Thoracic aorta (tissue), 2 donors: ENCODE measurements around the gene MYNN. TPM values are rescaled to one million over a fixed set of nuclear protein-coding genes. Genes with fewer than 3 reads are reported as not detected.

Experiments used
- ATAC-seq: fragments of 150-250 bp; one replicate; pipeline ENCODE4 v1.8.0; 2017; ENCODE audit warnings: low read depth; ENCODE audit not compliant: insufficient number of reproducible peaks, low FRiP score
- DNase-seq: peaks from one replicate; pipeline ENCODE4 v3.0.0-alpha.2; 2020; ENCODE audit warnings: low spot score
- H3K27ac ChIP-seq, 2 donors: fragments of 200-600 bp; sonication (generic); 1 replicate in 1 of 2; 2 replicates in 1 of 2; pipeline ENCODE4 v1.5.1; 2016; ENCODE audit warnings: mild to moderate bottlenecking in 2 of 2, moderate library complexity in 2 of 2
- H3K27me3 ChIP-seq: fragments of 200-600 bp; sonication (generic); replicated peaks from 2 replicates; pipeline ENCODE4 v1.6.0; 2016; ENCODE audit warnings: mild to moderate bottlenecking; ENCODE audit not compliant: insufficient read depth
- H3K36me3 ChIP-seq: fragments of 200-600 bp; sonication (generic); one replicate; pipeline ENCODE4 v1.5.1; 2016
- H3K4me1 ChIP-seq, 2 donors: fragments of 200-600 bp; sonication (generic); 1 replicate in 1 of 2; 2 replicates in 1 of 2; pipeline versions ENCODE4 v1.5.1 to v1.6.0; 2016; ENCODE audit warnings: low read depth in 2 of 2, mild to moderate bottlenecking in 1 of 2; ENCODE audit not compliant: control insufficient read depth in 1 of 2
- H3K4me3 ChIP-seq: fragments of 200-600 bp; sonication (generic); 2 replicates; pipeline ENCODE4 v1.5.1; 2016; ENCODE audit warnings: mild to moderate bottlenecking
- H3K9me3 ChIP-seq: fragments of 200-600 bp; sonication (generic); 2 replicates; pipeline ENCODE4 v1.5.1; 2016
- total RNA-seq, 2 donors: library from RNA; depleted of rRNA; stranded (reverse); fragments of >200 nt; gene quantifications; one replicate each; pipeline versions ENCODE4 v1.1.0 to v1.2.3, GENCODE V29; 2016
- TF ChIP-seq, protein P1 (sequence below): fragments of 200-600 bp; sonication (generic); IDR thresholded peaks from one replicate; pipeline ENCODE4 v1.5.1; 2019; ENCODE audit warnings: antibody characterized with exemption

MYNN gene
- total RNA-seq, 2 donors from 2014 or later, result 10.8 to 14.3 TPM

DNA sequence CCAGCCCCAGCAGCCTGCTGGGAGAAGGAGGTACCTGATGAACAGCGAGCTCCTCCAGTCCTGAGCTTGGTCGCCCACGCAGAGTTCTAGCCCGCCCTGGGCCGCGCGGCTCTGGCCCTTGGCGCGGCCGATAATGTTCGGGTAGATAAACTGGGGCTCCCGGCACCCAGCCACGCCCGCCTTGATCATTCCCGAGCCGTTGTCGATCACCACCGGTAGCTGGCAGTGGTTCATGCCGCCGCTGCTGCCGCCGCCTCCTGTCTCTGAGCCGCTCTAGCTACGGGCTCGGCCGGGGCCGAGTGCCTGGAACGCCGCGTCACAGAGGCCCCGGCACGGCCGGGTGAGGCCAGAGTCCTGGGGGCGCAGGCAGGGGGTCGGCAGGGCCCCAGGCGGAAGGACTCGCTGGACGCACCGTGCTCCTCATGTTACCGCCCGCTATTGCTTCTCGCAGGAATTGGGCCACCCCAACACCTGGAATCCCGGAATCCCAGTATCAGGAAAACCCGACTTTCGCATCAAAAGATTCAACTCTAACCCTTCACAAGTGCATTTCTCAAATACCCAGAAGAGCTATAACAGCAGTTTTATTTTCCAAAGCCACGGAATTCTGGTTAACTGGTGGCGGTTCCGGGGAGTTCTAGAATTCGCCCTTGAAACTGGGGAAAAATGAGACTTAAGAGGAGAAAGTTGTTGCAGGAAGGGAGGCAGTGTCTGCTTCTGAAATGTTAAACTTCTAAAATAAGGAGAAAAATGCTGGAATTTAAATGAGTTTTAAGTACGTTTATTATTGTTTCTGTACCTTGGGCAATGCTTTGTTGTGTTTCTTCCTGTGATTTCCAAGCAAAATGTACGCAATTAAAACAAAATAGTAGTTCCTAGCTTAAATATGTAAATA, 3.7 kb upstream of the MYNN start, which contains the start of gene ACTRT3:
TSS of gene ACTRT3 (minus strand) at position 275 of the 895 bp plus-strand sequence. CDS start at position 234, 41 bp downstream.
- peak within 1 kb of the TSS; percentile 91 to 96 for H3K27ac ChIP-seq
- TF ChIP-seq, protein P1, sequence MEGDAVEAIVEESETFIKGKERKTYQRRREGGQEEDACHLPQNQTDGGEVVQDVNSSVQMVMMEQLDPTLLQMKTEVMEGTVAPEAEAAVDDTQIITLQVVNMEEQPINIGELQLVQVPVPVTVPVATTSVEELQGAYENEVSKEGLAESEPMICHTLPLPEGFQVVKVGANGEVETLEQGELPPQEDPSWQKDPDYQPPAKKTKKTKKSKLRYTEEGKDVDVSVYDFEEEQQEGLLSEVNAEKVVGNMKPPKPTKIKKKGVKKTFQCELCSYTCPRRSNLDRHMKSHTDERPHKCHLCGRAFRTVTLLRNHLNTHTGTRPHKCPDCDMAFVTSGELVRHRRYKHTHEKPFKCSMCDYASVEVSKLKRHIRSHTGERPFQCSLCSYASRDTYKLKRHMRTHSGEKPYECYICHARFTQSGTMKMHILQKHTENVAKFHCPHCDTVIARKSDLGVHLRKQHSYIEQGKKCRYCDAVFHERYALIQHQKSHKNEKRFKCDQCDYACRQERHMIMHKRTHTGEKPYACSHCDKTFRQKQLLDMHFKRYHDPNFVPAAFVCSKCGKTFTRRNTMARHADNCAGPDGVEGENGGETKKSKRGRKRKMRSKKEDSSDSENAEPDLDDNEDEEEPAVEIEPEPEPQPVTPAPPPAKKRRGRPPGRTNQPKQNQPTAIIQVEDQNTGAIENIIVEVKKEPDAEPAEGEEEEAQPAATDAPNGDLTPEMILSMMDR, result no peak
- no peaks in the 10 kb centered on the region for H3K9me3 ChIP-seq
- peaks cover 8% of the 10 kb centered on the region in 2 donors for H3K4me1 ChIP-seq
- no peaks in the 10 kb centered on the region for H3K27me3 ChIP-seq
- H3K4me3 ChIP-seq, result peak within 1 kb of the TSS; percentile 91
- H3K36me3 ChIP-seq, result no peaks in the 10 kb centered on the region
- ATAC-seq, result no peak
- no peak for DNase-seq

DNA sequence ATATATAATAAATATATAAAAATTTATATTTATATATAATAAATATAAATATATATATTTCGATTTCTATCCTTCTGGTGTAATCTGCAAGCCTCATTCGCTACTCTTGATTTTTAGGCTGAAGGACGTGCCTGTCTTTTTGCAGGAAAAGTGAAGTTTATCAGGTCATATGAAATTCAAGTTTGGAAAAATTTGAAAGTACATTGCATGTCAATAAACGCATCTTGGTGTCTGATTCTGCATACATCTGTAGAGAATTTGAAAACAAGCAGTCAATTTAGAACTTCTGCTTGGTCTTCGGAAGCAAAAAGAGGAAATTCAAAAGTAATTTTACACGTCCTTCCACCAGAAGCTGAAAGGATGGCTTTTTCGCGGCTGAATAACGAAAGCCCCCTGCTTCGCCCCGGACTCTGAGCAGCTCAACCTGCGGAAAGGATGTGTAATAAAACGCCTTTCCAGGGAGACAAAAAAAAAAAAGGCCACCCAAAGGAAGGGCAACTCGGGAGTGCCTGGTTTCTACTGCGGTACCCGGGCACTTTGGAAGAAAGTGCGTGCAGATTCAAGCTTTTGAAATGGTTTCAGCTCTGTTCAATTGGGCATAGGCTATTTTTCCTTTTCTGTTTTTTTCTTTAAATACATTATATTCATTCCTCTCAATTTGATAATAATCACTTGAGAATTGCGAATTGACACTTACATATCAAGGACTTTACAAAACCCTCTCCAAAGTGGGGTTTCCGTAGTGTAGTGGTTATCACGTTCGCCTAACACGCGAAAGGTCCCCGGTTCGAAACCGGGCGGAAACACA, 1.5 kb upstream of the MYNN start:
- TF ChIP-seq, protein P1, result no peak
- H3K4me1 ChIP-seq, result peaks cover 20 to 24% of the 10 kb centered on the region in 2 donors
- DNase-seq, result no peak
- H3K36me3 ChIP-seq, result peaks cover 1% of the 10 kb centered on the region
- H3K27ac ChIP-seq, result peak overlapping the region; percentile 98 to 99
- H3K4me3 ChIP-seq, result peak overlapping the region; percentile 89
- ATAC-seq, result peak; percentile 50
- no peaks in the 10 kb centered on the region for H3K9me3 ChIP-seq
- no peaks in the 10 kb centered on the region for H3K27me3 ChIP-seq

DNA sequence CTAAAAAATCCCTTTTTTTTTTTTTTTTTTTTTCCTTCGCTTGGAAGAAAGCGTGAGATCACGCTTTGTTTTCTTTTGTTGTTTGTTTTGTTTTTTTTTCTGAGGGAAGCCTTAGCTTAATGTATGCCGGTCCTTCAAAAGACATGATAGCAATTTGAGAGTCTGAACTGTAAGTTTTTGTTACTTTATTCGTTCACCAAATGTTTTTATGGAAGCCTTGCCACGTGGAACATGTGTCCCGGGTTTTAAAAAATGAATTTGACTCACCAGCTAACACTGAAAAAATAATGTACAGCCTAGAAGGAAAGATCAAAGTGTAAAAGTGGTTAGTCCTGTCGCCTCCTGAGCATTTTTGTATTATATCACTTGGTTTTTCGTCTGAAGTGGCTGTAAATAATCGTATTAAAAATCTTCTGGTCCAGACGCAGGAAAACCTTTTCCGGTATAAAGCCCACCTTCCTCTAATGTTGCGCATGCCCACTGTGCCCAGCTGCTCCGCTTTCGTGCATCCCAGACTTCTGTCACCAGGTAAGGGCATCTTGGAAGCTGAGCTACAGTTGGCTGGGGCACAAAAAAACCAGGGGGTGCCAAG, 795 bp upstream of the MYNN start:
- Histone ChIP-seq H3K27ac (peak overlapping the region; percentile 98 to 99), H3K27me3 (no peaks in the 10 kb centered on the region), H3K4me3 (peak overlapping the region; percentile 89), H3K4me1 (peaks cover 20 to 24% of the 10 kb centered on the region in 2 donors), H3K36me3 (peaks cover 7% of the 10 kb centered on the region), H3K9me3 (no peaks in the 10 kb centered on the region)
- ATAC-seq (peak; percentile 46), DNase-seq (no peak)
- TF ChIP-seq, protein P1, result no peak

DNA sequence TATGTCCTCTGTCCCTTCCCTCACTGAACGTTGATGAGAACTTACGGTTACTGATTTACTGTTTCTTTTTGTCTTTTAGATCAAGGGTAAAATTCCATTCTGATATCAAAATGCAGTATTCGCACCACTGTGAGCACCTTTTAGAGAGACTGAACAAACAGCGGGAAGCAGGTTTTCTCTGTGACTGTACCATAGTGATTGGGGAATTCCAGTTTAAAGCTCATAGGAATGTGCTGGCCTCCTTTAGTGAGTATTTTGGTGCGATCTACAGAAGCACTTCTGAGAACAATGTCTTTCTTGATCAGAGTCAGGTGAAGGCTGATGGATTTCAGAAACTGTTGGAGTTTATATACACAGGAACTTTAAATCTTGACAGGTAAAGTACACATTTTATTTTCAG, 990 bp downstream of the MYNN start:
- H3K4me1 ChIP-seq, result peaks cover 20 to 24% of the 10 kb centered on the region in 2 donors
- no peak for ATAC-seq
- peaks cover 21% of the 10 kb centered on the region for H3K36me3 ChIP-seq
- peak overlapping the region; percentile 89 for H3K4me3 ChIP-seq
- no peaks in the 10 kb centered on the region for H3K27me3 ChIP-seq
- H3K27ac ChIP-seq, result no peak overlapping the region
- no peak for DNase-seq
- TF ChIP-seq, protein P1, result no peak
- no peaks in the 10 kb centered on the region for H3K9me3 ChIP-seq
